Measurements from ENCODE around the gene PALS1. TPM values are rescaled to one million over a fixed set of nuclear protein-coding genes. Genes with fewer than 3 reads are reported as not detected.

Gene PALS1
- total and polyA plus RNA-seq, 2 of the 8 experiments (the other 6 are each of a cell fraction or from before 2014, with no cell fraction given): 6.7 to 25.1 TPM

GRCh38 chr14:67221248-67221981, 19.8 kb upstream of the PALS1 start:
- POLR2A ChIA-PET (ENCODE audit: partially characterized antibody): interaction anchor here (1.1 kb wide), 1 partner anchor 20 kb away, joined by 3 read pairs; the partner anchor contains the start of gene PALS1
- TF ChIP-seq RXRA (IDR thresholded peaks at IDR 0.05; ENCODE audit: insufficient read depth, low read depth, low read length) (no peak), TBP (IDR thresholded peaks at IDR 0.05; ENCODE audit: low read depth, low read length) (no peak), CHD1 (IDR thresholded peaks at IDR 0.05; ENCODE audit: low read depth, low read length) (no peak), HDAC2 (IDR thresholded peaks at IDR 0.05; ENCODE audit: borderline replicate concordance in 1 of 2, low read depth in 2 of 2, low read length in 2 of 2) (no peak), PHF8 (conservative IDR thresholded peaks at IDR 0.05; ENCODE audit: low read depth, low read length) (no peak), JUND (IDR thresholded peaks at IDR 0.05; ENCODE audit: low read length) (no peak), TEAD4 (IDR thresholded peaks at IDR 0.05; ENCODE audit: low read depth, low read length) (no peak), NANOG (IDR thresholded peaks at IDR 0.05; ENCODE audit: insufficient read depth, low read depth, low read length, poor library complexity, severe bottlenecking) (no peak), SRF (IDR thresholded peaks at IDR 0.05; ENCODE audit: low read depth, low read length) (no peak), FOSL1 (IDR thresholded peaks at IDR 0.05; ENCODE audit: insufficient read depth, low read depth, low read length) (no peak), EP300 (IDR thresholded peaks at IDR 0.05; ENCODE audit: borderline replicate concordance in 1 of 2, low read depth in 2 of 2, low read length in 2 of 2) (no peak), EGR1 (IDR thresholded peaks at IDR 0.05; ENCODE audit: borderline replicate concordance, low read depth, low read length) (no peak), SP1 (IDR thresholded peaks at IDR 0.05; ENCODE audit: low read depth, low read length) (no peak)

More at GRCh38 chr14:67221248-67221981, 19.8 kb upstream of the PALS1 start:
- H2BK15ac ChIP-seq (ENCODE audit: low read length): no peak overlapping the region
- H3K23me2 ChIP-seq (ENCODE audit: low read depth, low read length): no peaks in the 10 kb centered on the region
- H2BK120ac ChIP-seq (replicated peaks; ENCODE audit: low read depth, low read length): no peak overlapping the region
- FAIRE-seq (no peak), DNase-seq (ENCODE audit: low read depth in 1 of 2, low spot score in 2 of 2) (no peak)
- H3K79me2 ChIP-seq (ENCODE audit: control insufficient read depth in 1 of 2, insufficient read depth in 2 of 2, low read length in 2 of 2): no peaks in the 10 kb centered on the region
- no peak overlapping the region for H4K8ac ChIP-seq (ENCODE audit: extremely low read depth, insufficient read depth, low read length)
- no peak overlapping the region for H3K14ac ChIP-seq (ENCODE audit: insufficient read length)
- no peak overlapping the region for H3K56ac ChIP-seq (replicated peaks; ENCODE audit: insufficient read length, low read depth, low read length)
- no peak overlapping the region for H2BK12ac ChIP-seq (ENCODE audit: low read depth, low read length)
- H3K36me3 ChIP-seq (ENCODE audit: control insufficient read depth in 2 of 4, insufficient read depth in 4 of 4, low read length in 3 of 4): no peaks in the 10 kb centered on the region
- H3K27me3 ChIP-seq (replicated peaks in 1 of 4; ENCODE audit: control insufficient read depth in 3 of 4, extremely low read depth in 1 of 4, insufficient read depth in 3 of 4, low read length in 3 of 4): no peaks in the 10 kb centered on the region
- H2AFZ ChIP-seq (ENCODE audit: low read length): no peak overlapping the region
- H3K79me1 ChIP-seq (ENCODE audit: low read depth, low read length): no peaks in the 10 kb centered on the region
- H4K5ac ChIP-seq (ENCODE audit: insufficient read length, low read depth, low read length): no peak overlapping the region
- H2AK5ac ChIP-seq (ENCODE audit: low read depth, low read length): no peak overlapping the region
- no peak overlapping the region for H2BK20ac ChIP-seq (ENCODE audit: low read length)
- H3K4me2 ChIP-seq (ENCODE audit: insufficient read depth in 1 of 2, low read depth in 2 of 2, low read length in 2 of 2): no peak overlapping the region
- 87% methylated on average over 6 of the region's 6 CpGs; no CpG with 5 or more reads in 1 of the 2 experiments for WGBS, 2 experiments (ENCODE audit: extremely low coverage in 1 of 2, insufficient coverage in 1 of 2, insufficient read length in 1 of 2, insufficient replicate concordance in 2 of 2, low coverage in 1 of 2, low lambda C conversion rate in 2 of 2, missing lambda C conversion rate in 1 of 2)
- no peak overlapping the region for H3K9ac ChIP-seq (replicated peaks in 1 of 4; ENCODE audit: extremely low read depth in 1 of 4, low read depth in 3 of 4, low read length in 3 of 4)
- no peak overlapping the region for H3K23ac ChIP-seq (ENCODE audit: insufficient read length)
- no peak overlapping the region for H3K27ac ChIP-seq (ENCODE audit: low read depth, low read length)
- H3K4ac ChIP-seq (replicated peaks; ENCODE audit: insufficient read length, low read depth, low read length): no peak overlapping the region
- H3K4me3 ChIP-seq (ENCODE audit: extremely low read depth in 1 of 4, insufficient read depth in 2 of 4, low read depth in 3 of 4, low read length in 4 of 4): no peak overlapping the region
- no peaks in the 10 kb centered on the region for H4K20me1 ChIP-seq (replicated peaks in 1 of 2; ENCODE audit: control insufficient read depth in 1 of 2, insufficient read depth in 2 of 2, low read length in 2 of 2)
- no peaks in the 10 kb centered on the region for H3K9me3 ChIP-seq (ENCODE audit: insufficient read depth in 2 of 2, low read depth in 1 of 2, low read length in 1 of 2)
- no peak overlapping the region for H4K91ac ChIP-seq (replicated peaks; ENCODE audit: insufficient read length, low read length)
- CTCF ChIA-PET (ENCODE audit: partially characterized antibody): interaction anchor here (0.6 to 2.4 kb wide), 3 partner anchors 10 to 55 kb away, joined by 3 to 7 read pairs (median 3); no protein-coding TSS in a partner anchor
- no peaks in the 10 kb centered on the region for H3K4me1 ChIP-seq (replicated peaks in 1 of 4; ENCODE audit: control insufficient read depth in 3 of 4, insufficient read depth in 4 of 4, low read length in 3 of 4)
- no peak overlapping the region for H2BK5ac ChIP-seq (ENCODE audit: low read depth, low read length)
- no peak overlapping the region for H3K18ac ChIP-seq (ENCODE audit: extremely low read depth, low read length)
